ENCODE data around the gene MED27.

The MED27 gene

GRCh38 chr9:131826966-131827525 is 252.6 kb downstream of the MED27 start:
- DNase-seq: no peak

DNA sequence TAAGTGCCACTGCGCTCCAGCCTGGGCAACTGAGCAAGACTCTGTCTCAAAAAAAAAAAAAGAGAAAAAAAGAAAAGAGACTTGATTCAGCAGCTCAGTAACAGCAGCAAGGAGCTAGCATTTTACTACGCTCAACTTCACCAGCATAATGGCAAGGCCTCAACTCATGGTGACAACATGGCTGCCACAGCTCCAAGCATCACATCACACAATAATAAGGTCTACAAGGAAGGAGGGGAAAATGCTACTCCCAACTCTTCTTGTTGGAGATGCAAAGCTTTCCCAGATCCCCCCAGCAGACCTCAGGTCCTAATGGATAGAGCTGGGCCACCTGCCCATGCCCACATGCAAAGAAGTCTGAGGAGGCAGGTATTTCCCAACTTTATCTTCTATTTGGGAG is 253.6 kb downstream of the MED27 start:
- DNase-seq: no peak

- no peak for DNase-seq
Measured at GRCh38 chr9:131824953-131825495, 254.6 kb downstream of the MED27 start.

- no peak for DNase-seq
Measured at GRCh38 chr9:131824155-131824594, 255.5 kb downstream of the MED27 start.

GRCh38 chr9:131823701-131824146 is 255.9 kb downstream of the MED27 start:
- no peak for DNase-seq

DNA sequence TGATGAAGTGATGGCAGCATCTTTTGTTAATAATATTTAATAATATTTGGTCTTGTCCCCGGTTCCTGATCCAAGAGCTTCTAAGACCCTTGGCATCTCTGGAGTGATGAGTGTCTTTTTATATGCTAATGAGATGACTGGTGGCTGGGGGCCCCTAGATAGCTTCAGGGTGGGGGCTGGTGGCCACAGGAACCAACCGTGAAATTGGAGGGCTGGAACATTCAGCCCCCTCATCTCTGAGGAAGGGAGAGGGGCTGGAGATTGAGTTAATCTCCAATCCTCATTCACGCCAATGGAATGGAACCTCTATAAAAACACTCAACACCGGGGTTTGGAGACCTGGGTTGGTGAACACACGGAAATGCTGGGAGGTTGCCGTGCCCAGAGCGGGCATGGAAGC is 261.6 kb downstream of the MED27 start:
- DNase-seq: no peak

DNA sequence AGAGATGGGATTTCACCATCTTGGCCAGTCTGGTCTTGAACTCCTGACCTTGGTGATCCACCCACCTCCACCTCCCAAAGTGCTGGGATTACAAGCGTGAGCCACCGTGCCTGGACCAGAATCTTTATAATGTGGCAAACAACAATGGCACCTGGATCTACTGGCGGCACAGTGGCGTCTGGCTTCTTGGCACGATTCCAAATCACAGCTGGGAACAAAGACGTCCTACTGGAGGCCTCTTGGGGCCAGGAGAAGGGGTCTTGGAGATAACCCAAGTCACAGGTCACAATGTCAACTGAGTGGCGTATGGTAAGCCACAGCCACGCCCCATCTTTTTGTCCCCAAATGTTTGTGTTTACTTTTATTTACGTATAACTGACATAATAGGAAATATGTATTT is 262.0 kb downstream of the MED27 start:
- DNase-seq: no peak

DNA sequence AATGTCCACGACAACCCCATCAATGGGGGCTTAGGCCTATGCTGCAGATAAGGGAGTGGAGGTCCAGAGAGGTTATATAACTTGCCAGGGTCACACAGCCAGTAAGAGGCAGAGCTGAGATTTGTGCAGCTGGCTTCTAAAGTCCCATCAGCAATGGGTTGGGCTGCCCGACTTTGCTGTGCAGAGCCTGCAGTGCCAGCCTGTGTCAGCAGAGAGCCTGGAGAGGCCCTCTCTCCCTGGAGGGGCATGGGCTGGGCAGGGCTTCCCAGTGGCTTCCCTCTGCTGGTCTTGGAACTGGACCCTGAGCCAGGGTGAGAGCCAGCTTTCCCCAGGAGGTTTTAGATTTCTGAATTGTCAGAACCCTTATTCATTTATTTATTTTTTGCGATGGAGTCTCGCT is 262.6 kb downstream of the MED27 start:
- no peak for DNase-seq

GRCh38 chr9:131815970-131816873 is 263.4 kb downstream of the MED27 start:
- DNase-seq: no peak

- DNase-seq: no peak
Measured at GRCh38 chr9:131814707-131815106, 265.0 kb downstream of the MED27 start.

- no peak for DNase-seq
Measured at GRCh38 chr9:131813116-131813515, 266.6 kb downstream of the MED27 start.

- DNase-seq: no peak
Measured at GRCh38 chr9:131812116-131812790, 267.4 kb downstream of the MED27 start.

GRCh38 chr9:131811405-131811804 is 268.3 kb downstream of the MED27 start:
- DNase-seq: no peak

GRCh38 chr9:131810351-131811170 is 269.1 kb downstream of the MED27 start:
- DNase-seq: no peak
